ENCODE results near the gene STARD3NL. TPM values are rescaled to one million over a fixed set of nuclear protein-coding genes. Genes with fewer than 3 reads are reported as not detected.

Gene STARD3NL
- total RNA-seq, 1 experiment from 2014 or later: 37.4 TPM

DNA sequence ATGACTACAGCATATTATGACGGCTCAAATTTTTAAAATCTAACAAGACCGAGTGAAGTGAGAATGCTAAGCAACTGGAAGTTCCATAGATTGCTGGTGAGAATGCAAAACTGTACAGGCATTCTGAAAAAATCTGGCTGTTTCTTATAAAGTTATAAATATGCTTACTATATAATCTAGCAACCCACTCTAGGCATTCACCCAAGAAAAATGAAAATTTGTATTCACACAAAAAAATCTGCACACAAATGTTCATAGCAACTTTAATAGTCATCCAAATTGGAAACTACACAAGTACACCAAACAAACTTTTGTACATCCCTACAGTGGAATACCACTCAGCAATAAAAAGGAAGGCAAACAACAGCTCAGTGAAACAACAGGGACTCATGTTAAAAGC lies 39.9 kb upstream of the STARD3NL start:
- intact Hi-C loops (cut with micrococcal nuclease): no loop called here
- Histone ChIP-seq H3K4me1 (ENCODE audit: insufficient read depth, low read length) (no peaks in the 10 kb centered on the region), H3K4me2 (ENCODE audit: low read length) (no peak overlapping the region), H3K27ac (ENCODE audit: low read length) (no peak overlapping the region), H3K27me3 (ENCODE audit: low read length) (0 out of 2 replicates have a peak, but pooled peaks cover 6% of the 10 kb centered on the region), H3K36me3 (ENCODE audit: low read depth, low read length) (no peaks in the 10 kb centered on the region), H3F3A (ENCODE audit: low read length, unreplicated experiment) (no peaks in the 10 kb centered on the region), H3K9me3 (ENCODE audit: low read length) (no peaks in the 10 kb centered on the region), H3K79me2 (ENCODE audit: low read length) (no peaks in the 10 kb centered on the region), H3K9ac (ENCODE audit: low read length) (no peak overlapping the region), H3K4me3 (ENCODE audit: low read length) (no peak overlapping the region), H4K20me1 (ENCODE audit: low read length) (no peaks in the 10 kb centered on the region; the same call in 1 of the 2 replicates), H2AFZ (ENCODE audit: low read length) (no peak overlapping the region), H3K9me2 (replicated peaks; ENCODE audit: low read length) (no peaks in the 10 kb centered on the region)
- ATAC-seq: no peak
- CTCF ChIA-PET: no interaction called here
- no peak for DNase-seq
- POLR2A ChIA-PET (ENCODE audit: unreplicated experiment): no interaction called here
- TF ChIP-seq EZH2phosphoT487 (IDR thresholded peaks at IDR 0.05; ENCODE audit: borderline replicate concordance, low read length): no peak
- TF ChIP-seq, protein P1, sequence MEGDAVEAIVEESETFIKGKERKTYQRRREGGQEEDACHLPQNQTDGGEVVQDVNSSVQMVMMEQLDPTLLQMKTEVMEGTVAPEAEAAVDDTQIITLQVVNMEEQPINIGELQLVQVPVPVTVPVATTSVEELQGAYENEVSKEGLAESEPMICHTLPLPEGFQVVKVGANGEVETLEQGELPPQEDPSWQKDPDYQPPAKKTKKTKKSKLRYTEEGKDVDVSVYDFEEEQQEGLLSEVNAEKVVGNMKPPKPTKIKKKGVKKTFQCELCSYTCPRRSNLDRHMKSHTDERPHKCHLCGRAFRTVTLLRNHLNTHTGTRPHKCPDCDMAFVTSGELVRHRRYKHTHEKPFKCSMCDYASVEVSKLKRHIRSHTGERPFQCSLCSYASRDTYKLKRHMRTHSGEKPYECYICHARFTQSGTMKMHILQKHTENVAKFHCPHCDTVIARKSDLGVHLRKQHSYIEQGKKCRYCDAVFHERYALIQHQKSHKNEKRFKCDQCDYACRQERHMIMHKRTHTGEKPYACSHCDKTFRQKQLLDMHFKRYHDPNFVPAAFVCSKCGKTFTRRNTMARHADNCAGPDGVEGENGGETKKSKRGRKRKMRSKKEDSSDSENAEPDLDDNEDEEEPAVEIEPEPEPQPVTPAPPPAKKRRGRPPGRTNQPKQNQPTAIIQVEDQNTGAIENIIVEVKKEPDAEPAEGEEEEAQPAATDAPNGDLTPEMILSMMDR (conservative IDR thresholded peaks at IDR 0.05; ENCODE audit: low read depth, low read length): no peak
- no TSS peak for BruUV-seq (replicated peaks)

DNA sequence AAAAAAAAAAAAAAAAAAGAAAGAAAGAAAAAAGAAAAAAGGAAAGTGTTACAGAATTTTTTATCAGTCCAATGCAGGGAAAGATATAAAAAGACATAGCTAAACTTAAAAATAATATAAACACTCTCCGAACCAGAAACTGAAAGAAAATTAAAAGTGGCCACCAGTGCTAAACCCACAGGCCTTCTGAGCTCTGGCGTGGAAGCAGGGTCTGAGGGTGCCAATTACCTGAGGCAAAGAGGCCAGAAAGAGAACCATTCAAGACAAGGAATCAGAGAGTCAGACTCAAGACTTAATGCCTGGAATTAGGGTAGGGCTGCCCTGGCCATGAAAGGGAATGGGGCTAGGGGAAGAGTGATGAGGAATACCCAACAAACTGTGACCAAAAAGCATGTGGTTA lies 36.9 kb upstream of the STARD3NL start:
- TF ChIP-seq, protein P1 (conservative IDR thresholded peaks at IDR 0.05; ENCODE audit: low read depth, low read length): no peak
- no peak for TF ChIP-seq EZH2 (IDR thresholded peaks at IDR 0.05; ENCODE audit: low read length, unreplicated experiment)
- no peak for TF ChIP-seq EZH2phosphoT487 (IDR thresholded peaks at IDR 0.05; ENCODE audit: borderline replicate concordance, low read length)
- intact Hi-C loops (cut with micrococcal nuclease): no loop called here
- no peaks in the 10 kb centered on the region for H3K9me2 ChIP-seq (replicated peaks; ENCODE audit: low read length)
- POLR2A ChIA-PET (ENCODE audit: unreplicated experiment): no interaction called here
- DNase-seq: no peak
- H3K4me1 ChIP-seq (ENCODE audit: insufficient read depth, low read length): no peaks in the 10 kb centered on the region
- H3K79me2 ChIP-seq (ENCODE audit: low read length): no peaks in the 10 kb centered on the region
- no peaks in the 10 kb centered on the region for H3K9me3 ChIP-seq (ENCODE audit: low read length)
- no peak overlapping the region for H3K4me2 ChIP-seq (ENCODE audit: low read length)
- H3K27ac ChIP-seq (ENCODE audit: low read length): no peak overlapping the region
- no peak for ATAC-seq
- no peaks in the 10 kb centered on the region for H3K36me3 ChIP-seq (ENCODE audit: low read depth, low read length)
- H3K27me3 ChIP-seq (ENCODE audit: low read length): no peaks in the 10 kb centered on the region
- no peak overlapping the region for H3K9ac ChIP-seq (ENCODE audit: low read length)
- no TSS peak for BruUV-seq (replicated peaks)
- H3K4me3 ChIP-seq (ENCODE audit: low read length): no peak overlapping the region
- no peak overlapping the region for H2AFZ ChIP-seq (ENCODE audit: low read length)
- no peaks in the 10 kb centered on the region for H4K20me1 ChIP-seq (ENCODE audit: low read length)
- no peaks in the 10 kb centered on the region for H3F3A ChIP-seq (ENCODE audit: low read length, unreplicated experiment)
- CTCF ChIA-PET: no interaction called here

DNA sequence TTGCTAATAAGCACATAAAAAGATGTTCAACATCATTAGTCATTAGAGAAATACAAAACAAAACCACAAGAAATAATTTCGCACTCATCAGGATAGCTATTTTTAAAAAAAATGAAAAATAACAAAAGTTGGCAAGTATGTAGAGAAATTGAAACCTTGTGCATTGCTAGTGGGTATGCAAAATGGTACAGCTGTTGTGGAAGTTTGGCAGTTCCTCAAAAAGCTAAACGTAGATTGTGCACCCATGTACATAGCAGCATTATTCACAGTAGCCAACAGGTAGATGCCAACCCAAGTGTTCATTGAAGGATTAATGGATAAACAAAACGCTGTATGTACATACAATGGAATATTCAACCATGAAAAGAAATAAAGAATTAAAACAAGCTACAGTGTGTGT lies 35.3 kb upstream of the STARD3NL start:
- POLR2A ChIA-PET (ENCODE audit: unreplicated experiment): no interaction called here
- TF ChIP-seq EZH2phosphoT487 (IDR thresholded peaks at IDR 0.05; ENCODE audit: borderline replicate concordance, low read length): no peak
- Histone ChIP-seq H2AFZ (ENCODE audit: low read length) (no peak overlapping the region), H3K4me2 (ENCODE audit: low read length) (no peak overlapping the region), H3K36me3 (ENCODE audit: low read depth, low read length) (no peaks in the 10 kb centered on the region), H3K27me3 (ENCODE audit: low read length) (no peaks in the 10 kb centered on the region), H3K4me3 (ENCODE audit: low read length) (no peak overlapping the region), H3K9me3 (ENCODE audit: low read length) (no peaks in the 10 kb centered on the region), H3K4me1 (ENCODE audit: insufficient read depth, low read length) (no peaks in the 10 kb centered on the region), H3K9ac (ENCODE audit: low read length) (no peak overlapping the region), H3K9me2 (replicated peaks; ENCODE audit: low read length) (no peaks in the 10 kb centered on the region), H3K79me2 (ENCODE audit: low read length) (no peaks in the 10 kb centered on the region), H3F3A (ENCODE audit: low read length, unreplicated experiment) (no peaks in the 10 kb centered on the region), H4K20me1 (ENCODE audit: low read length) (no peaks in the 10 kb centered on the region), H3K27ac (ENCODE audit: low read length) (no peak overlapping the region)
- CTCF ChIA-PET: no interaction called here
- no TSS peak for BruUV-seq (replicated peaks)
- ATAC-seq (no peak), DNase-seq (no peak)
- intact Hi-C loops (cut with micrococcal nuclease): no loop called here
